ENCODE data around the gene MIOX.
A peak's percentile ranks its signal among the peaks of the same experiment; 100 is the strongest.
"Not testable (repeated sequence)": the region's sequence is repeated elsewhere in the genome, so short reads cannot be mapped to it uniquely, and the experiment has no call there.

Gene MIOX

DNA sequence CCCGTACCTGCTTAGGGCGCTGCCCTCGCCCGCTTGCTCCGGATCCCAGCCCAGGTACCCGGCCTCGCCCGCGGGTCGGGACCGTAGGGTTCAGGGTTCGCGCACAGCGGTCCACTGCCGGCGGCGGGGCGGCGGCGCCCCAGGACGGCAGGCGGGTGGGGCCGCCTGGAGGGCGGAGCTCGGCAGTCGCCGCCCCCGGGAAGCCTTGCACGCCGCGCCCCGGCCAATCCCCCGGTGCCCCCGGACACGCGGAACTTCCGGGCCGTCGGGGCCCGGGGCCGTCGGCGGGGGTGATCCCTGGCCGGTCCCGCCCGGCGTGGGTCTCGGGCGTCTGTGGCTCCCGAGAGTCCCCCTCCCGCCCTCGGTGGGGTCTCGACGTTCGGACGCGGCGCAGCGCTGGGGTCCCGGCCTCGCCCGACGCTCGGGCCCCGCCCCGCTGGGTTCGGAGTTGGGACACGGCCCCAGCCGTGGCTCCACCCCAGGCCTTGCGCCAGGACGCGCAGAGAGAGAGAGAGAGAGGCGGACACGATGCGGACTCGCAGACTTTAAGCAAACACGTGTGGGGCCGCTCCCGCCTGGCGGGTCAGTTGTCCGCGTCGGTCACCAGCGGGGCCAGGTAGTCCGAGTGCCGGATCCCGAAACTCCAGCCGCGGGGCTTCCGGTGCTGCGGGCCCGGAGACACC lies 43.4 kb downstream of the MIOX start, which contains the start of gene TYMP:
Gene TYMP, minus strand, starts transcription at position 116 of the 683 bp plus-strand sequence. CDS start 303 bp downstream, outside the sequence.
- DNase-seq (ENCODE audit: low read depth in 2 of 2) = no peak

DNA sequence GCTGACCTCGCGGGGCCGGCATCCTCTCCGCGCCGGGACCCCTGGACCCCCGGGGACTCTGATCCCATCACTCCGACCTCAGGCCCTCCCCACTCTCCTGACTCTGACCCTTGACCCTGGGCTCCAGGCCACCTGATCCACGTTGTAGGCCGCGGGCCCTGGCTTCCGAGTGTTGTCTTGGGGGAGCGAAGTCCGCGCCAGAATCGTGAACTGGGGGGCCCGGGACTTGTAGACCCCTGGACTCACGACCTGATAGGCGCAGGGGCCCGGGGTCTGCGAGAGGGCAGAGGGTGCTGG lies 43.9 kb downstream of the MIOX start:
- DNase-seq (ENCODE audit: low read depth in 2 of 2) = no peak

DNA sequence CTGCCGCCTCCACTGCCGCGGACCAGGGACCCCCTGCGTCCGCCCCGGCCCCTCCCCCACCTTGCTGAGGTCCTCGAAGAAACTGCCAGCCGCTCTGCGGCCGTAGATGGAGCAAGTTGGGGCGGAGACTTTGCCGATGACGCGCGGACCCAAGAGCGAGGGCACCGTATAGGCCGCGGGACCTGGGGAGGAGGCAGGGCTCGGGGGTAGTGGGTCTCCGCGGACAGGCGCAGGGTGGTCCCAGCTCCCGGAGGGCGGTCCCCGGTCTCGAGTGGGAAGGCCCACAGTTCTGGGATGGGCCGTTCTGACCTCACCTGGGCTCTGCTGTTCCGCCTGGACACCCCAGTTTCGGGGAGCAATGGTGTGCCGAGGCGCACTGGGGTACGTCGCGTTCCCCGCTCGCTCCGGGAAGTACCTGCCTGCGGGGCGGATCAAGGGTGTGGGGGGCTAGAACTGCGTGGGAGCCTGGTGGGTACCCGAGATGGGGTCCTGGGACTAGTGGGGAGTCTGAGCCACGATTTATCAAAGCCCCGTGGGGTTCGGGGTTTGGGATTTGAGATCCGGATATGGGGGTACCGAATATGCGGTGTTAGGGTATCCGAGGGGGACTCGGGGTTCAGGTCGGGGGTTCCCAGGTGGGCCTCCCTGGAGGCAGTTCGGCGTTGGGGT lies 44.4 kb downstream of the MIOX start:
- peak; percentile 52 to 70 for DNase-seq (ENCODE audit: low read depth in 2 of 2)

DNA sequence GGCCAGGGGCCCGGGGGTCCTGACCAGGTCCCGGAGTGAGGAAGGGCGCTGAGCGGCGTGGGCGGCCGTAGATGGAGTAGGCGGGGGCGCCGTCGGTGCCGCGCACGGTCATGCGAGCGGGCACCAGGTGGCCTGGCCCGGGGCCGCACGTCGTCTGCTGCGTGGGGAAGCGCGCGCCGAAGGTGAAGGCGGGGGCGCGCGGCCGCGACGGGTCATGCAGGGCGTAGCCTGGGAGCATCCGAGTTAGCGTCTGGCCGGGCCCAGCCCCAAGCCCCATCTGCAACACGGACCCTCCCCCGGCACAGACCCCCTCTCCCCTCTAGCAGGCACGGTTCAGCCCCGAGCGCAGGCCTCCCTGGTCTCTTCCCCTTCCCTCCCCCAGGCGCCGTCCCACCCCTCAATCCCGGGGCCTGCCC lies 44.9 kb downstream of the MIOX start:
- DNase-seq (ENCODE audit: low read depth in 2 of 2) = no peak

DNA sequence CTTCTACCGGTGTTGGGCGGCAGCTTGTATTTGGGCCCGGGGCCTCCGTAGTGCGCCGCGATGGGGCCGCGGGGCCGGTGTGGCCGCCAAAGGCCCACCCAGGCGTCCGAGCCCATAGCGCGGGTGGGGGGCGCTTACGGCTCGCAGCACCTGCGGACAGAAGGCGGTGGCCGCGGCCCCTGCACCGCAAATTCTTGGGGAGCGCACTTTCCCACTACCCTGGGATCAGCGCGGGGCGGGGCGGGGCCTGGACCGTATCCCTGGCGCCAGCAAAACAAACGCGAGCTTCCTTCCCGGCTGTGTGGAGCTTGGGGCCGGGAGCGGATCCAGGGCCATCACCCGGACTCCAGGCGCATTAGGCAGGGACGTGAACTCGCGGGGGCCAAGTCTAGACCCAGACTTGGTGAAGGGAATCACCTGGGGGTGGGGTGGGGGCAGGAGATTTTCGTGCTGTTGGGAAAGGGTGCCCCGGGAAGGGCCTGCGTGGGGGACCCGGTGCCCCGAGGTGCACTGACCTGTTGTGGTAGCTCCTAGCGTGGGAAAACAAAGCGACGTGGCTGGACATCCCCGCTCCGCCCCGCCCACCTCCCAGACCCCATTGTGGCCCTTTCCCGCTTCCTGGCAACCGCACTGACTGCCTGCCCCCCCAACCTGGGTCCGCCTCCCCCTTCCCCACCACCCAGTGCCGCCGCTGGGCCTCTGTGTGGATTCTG lies 45.5 kb downstream of the MIOX start:
- DNase-seq (ENCODE audit: low read depth in 2 of 2) = no peak

DNA sequence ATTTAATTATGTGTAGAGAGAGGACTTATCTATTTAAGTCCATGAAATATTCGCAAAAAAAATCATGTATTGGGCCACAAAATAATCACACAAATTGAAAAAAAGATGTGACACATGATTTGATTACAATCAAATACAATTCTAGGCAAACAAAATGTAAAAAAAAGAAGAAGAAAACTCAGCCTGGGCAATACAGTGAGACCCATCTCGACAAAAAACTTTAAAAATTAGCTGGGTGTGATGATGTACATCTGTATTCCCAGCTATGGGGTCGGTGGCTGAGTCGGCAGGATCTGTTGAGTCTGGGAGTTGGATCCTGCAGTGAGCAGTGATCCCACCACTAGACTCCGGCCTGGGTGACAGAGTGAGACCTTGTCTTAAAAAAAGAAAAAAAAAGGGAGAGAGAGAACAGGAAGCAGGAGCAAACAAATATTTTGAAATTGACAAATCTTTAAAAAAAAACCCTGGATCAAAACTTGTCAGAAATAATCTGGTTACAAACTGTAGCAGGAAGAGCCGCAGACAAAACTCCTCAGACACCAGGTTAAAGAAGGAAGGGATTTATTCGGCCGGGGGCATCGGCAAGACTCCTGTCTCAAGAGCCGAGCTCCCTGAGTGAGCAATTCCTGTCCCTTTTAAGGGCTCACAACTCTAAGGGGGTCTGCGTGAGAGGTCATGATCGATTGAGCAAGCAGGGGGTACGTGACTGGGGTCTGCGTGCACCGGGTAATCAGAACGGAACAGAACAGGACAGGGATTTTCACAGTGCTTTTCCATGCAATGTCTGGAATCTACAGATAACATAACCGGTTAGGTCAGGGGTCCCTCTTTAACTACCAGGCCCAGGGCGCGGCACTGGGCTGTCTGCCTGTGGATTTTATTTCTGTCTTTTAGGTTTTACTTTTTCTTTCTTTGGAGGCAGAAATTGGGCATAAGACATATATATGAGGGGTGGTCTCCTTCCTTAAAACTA lies 46.5 kb downstream of the MIOX start:
- no peak for DNase-seq (ENCODE audit: low read depth in 2 of 2)

DNA sequence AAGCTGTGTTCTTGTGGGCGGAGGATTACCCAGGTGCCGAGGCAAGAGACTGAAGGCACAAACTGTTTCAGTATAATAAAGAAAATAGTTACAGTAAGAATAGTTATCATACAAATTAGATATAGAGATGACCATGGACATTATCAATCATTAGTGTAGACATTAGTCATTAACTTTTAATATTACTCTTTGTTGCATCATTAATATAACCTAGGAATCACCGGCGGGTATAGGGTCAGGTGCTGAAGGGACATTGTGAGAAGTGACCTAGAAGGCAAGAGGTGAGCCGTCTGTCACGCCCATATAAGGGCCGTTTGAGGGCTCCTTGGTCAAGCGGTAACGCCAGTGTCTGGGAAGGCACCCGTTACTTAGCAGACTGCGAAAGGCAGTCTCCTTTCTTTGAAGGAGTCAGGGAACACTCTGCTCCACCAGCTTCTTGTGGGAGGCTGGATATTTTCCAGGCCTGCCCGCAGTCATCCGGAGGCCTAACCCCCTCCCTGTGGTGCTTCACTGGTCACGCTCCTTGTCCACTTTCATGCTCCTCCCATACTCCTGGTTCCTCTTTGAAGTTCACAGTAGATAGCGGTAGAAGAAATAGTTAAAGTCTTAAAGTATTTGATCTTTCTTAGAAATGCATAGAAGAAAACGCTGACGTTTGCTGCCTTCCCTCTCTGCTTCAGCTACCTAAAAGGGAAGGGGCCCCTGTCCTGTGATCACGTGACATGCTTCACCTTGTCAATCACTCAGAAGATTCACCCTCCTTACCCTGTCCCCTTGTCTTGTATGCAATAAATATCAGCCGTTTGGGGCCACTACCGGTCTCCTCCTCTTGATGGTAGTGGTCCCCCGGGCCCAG lies 47.4 kb downstream of the MIOX start:
- not testable (repeated sequence) for DNase-seq (ENCODE audit: low read depth in 2 of 2)

DNA sequence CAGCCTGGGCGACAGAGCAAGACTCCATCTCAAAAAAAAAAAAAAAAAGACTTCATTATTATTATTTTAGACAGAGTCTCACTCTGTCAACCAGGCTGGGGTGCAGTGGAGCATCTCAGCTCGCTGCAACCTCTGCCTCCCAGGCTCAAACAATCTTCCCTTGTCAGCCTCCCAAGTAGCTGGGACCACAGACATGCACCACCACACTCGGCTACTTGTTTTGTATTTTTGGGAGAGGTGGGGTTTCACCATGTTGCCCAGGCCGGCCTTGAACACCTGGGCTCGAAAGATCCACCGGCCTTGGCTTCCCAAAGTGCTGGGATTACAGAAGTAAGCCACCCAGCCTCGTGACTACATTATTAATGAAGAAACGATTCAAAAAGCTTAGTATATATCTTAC lies 48.5 kb downstream of the MIOX start:
- no peak for DNase-seq (ENCODE audit: low read depth in 2 of 2)

DNA sequence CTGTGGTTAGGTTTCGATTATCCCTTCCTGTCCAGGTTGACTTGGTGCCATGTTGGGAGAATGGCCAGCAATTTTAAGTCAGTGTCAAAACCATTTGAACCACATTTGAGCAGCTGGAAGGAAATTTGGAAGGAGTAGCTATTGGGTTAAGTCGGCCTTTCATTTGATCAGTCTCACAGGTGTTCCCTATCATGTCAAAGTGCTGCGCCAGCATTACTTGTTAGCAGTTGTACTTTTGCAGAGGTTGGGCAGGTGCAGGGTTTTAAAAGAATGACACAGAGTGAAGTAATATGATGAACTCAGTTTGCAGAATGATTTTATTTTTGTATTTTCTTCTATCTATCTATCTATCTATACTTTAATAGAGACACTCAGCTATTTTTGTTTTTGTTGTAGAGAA lies 49.6 kb downstream of the MIOX start:
- DNase-seq (ENCODE audit: low read depth in 2 of 2) = no peak

DNA sequence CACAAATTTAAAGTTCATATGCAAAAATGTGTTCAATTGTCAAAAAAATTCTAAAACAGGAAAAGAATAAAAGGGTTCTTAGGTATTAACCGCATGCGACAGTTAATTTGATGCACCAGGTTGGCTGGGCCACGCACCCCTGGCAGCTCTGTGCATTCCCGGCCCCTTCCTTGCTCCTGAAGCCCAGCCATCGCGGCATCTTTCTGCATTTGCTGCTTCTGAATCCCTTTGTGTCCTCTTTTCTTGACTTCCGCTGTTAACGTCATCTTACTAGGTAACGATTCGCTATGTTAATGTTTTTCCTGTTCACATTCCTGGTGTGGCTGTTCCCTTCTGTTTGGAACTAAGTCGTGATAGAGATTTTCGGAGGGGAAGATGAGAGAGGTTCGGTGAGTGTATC lies 51.1 kb downstream of the MIOX start:
- DNase-seq (ENCODE audit: low read depth in 2 of 2) = no peak
